Esophagus squamous epithelium (tissue), 4 donors: ENCODE measurements around the gene EML2.

Experiments
- CTCF ChIP-seq, 6 experiments: fragments of 450-650 bp in 4 of 6; fragments of 200-600 bp in 2 of 6; sonication (generic) in 2 of 6; IDR thresholded peaks; one replicate each; pipeline ENCODE4 v1.5.1; 2016 to 2019; ENCODE audit warnings: antibody characterized with exemption in 6 of 6, mild to moderate bottlenecking in 4 of 6, moderate library complexity in 4 of 6
- POLR2A ChIP-seq, 4 donors: fragments of 450-650 bp; IDR thresholded peaks; one replicate each; pipeline ENCODE4 v1.6.1; 2017; ENCODE audit warnings: antibody characterized with exemption in 4 of 4, mild to moderate bottlenecking in 4 of 4, moderate library complexity in 3 of 4

- no peak for TF ChIP-seq CTCF (IDR thresholded peaks at IDR 0.05)
- TF ChIP-seq POLR2A (IDR thresholded peaks at IDR 0.05) = no peak
Measured at GRCh38 chr19:45630463-45630862, 8.7 kb downstream of the EML2 start.
